SK-N-SH (cell line): ENCODE results near the gene MAP7D2. TPM values are rescaled to one million over a fixed set of nuclear protein-coding genes. Genes with fewer than 3 reads are reported as not detected.
A peak's percentile ranks its signal among the peaks of the same experiment; 100 is the strongest.

Experiments used
- CTCF ChIA-PET: fragments of 300-600, 350-600 bp; formaldehyde crosslinking; extraction: SDS; loops from one replicate; lab custom pipeline; 2021; lab: Yijun Ruan, JAX
- POLR2A ChIA-PET: fragments of 350-600 bp; sonication (Branson Sonifier 250); formaldehyde crosslinking; extraction: SDS; loops from one replicate; lab custom pipeline; 2020; ENCODE audit warnings: antibody characterized with exemption, inconsistent platforms; lab: Yijun Ruan, JAX
- DNase-seq: peaks from one replicate; pipeline ENCODE4 v3.0.0; 2012
- H2AFZ ChIP-seq: fragments of 200-600 bp; sonication (generic); 2 replicates; pipeline ENCODE4 v1.8.1; 2016; ENCODE audit warnings: antibody characterized with exemption, mild to moderate bottlenecking, low read depth
- H3F3A ChIP-seq: fragments of 200-600 bp; sonication (generic); replicated peaks from 2 replicates; pipeline ENCODE3; 2016; ENCODE audit warnings: antibody characterized with exemption, mild to moderate bottlenecking; ENCODE audit not compliant: insufficient read depth
- H3K27ac ChIP-seq, 2 experiments: fragments of 200-500 bp in 1 of 2; fragments of 200-600 bp in 1 of 2; sonication (Bioruptor generic) in 1 of 2; sonication (generic), shearing (Covaris generic) in 1 of 2; 2 replicates each; pipeline versions ENCODE4 v1.5.1 to v1.6.1; 2014 to 2016; ENCODE audit warnings: low read depth in 2 of 2, inconsistent platforms in 1 of 2, low read length in 1 of 2, mild to moderate bottlenecking in 1 of 2, mixed read lengths in 1 of 2
- H3K27me3 ChIP-seq: fragments of 200-600 bp; sonication (generic), shearing (Covaris generic); 2 replicates; pipeline ENCODE4 v1.6.1; 2016; ENCODE audit warnings: mixed run types; ENCODE audit not compliant: insufficient read depth
- H3K36me3 ChIP-seq, 2 experiments: fragments of 200-500 bp in 1 of 2; fragments of 200-600 bp in 1 of 2; sonication (Bioruptor generic) in 1 of 2; sonication (generic) in 1 of 2; replicated peaks in 1 of 2; 2 replicates each; pipeline versions ENCODE3 to v1.5.1; 2014 to 2016; ENCODE audit warnings: low read length in 1 of 2, mild to moderate bottlenecking in 1 of 2; ENCODE audit not compliant: insufficient read depth in 2 of 2, control insufficient read depth in 1 of 2
- H3K4me1 ChIP-seq, 2 experiments: fragments of 200-500 bp in 1 of 2; fragments of 200-600 bp in 1 of 2; sonication (Bioruptor generic) in 1 of 2; sonication (generic), shearing (Covaris generic) in 1 of 2; 2 replicates each; pipeline versions ENCODE4 v1.5.1 to v1.6.1; 2014 to 2016; ENCODE audit warnings: low read depth in 1 of 2, low read length in 1 of 2, mixed run types in 1 of 2; ENCODE audit not compliant: insufficient read depth in 2 of 2, control insufficient read depth in 1 of 2
- H3K4me2 ChIP-seq: fragments of 200-600 bp; sonication (generic), shearing (Covaris generic); 2 replicates; pipeline ENCODE4 v1.6.1; 2017; ENCODE audit warnings: mixed run types
- H3K4me3 ChIP-seq, 2 experiments: fragments of 200-500 bp in 1 of 2; fragments of 200-600 bp in 1 of 2; sonication (Bioruptor generic) in 1 of 2; sonication (generic), shearing (Covaris generic) in 1 of 2; 2 replicates each; pipeline versions ENCODE4 v1.5.1 to v1.8.1; 2014 to 2016; ENCODE audit warnings: low read depth in 2 of 2, inconsistent platforms in 1 of 2, low read length in 1 of 2, mild to moderate bottlenecking in 1 of 2, mixed read lengths in 1 of 2, moderate library complexity in 1 of 2
- H3K79me2 ChIP-seq: fragments of 200-600 bp; sonication (generic); 2 replicates; pipeline ENCODE4 v1.8.1; 2017; ENCODE audit warnings: mild to moderate bottlenecking; ENCODE audit not compliant: insufficient read depth
- H3K9ac ChIP-seq: fragments of 200-600 bp; sonication (generic); 2 replicates; pipeline ENCODE4 v1.6.1; 2017; ENCODE audit warnings: mixed run types
- H3K9me2 ChIP-seq: fragments of 200-600 bp; sonication (generic); 2 replicates; pipeline ENCODE4 v1.6.1; 2017; ENCODE audit warnings: mixed run types
- H3K9me3 ChIP-seq: fragments of 200-600 bp; sonication (generic); 2 replicates; pipeline ENCODE4 v1.6.1; 2017; ENCODE audit warnings: mixed run types, mild to moderate bottlenecking, moderate library complexity
- H4K20me1 ChIP-seq: fragments of 200-600 bp; sonication (generic); 2 replicates; pipeline ENCODE4 v1.6.1; 2017; ENCODE audit warnings: mild to moderate bottlenecking, mixed run types; ENCODE audit not compliant: insufficient read depth
- CHD2 ChIP-seq: fragments of 150-350 bp; IDR thresholded peaks from 2 replicates; pipeline ENCODE4 v1.6.1; 2018; ENCODE audit warnings: low read length; ENCODE audit not compliant: partially characterized antibody
- FOSL2 ChIP-seq: IDR thresholded peaks from 2 replicates; pipeline ENCODE4 v1.4.0; 2012; ENCODE audit warnings: low read depth, mild to moderate bottlenecking, moderate library complexity, borderline replicate concordance
- IRF3 ChIP-seq: fragments of 150-350 bp; IDR thresholded peaks from 2 replicates; pipeline ENCODE4 v1.6.1; 2016; ENCODE audit warnings: mild to moderate bottlenecking, low read depth, low read length
- JUND ChIP-seq: IDR thresholded peaks from 2 replicates; pipeline ENCODE4 v1.4.0; 2012
- MEF2A ChIP-seq: IDR thresholded peaks from 2 replicates; pipeline ENCODE4 v1.4.0; 2012; ENCODE audit warnings: low read depth, borderline replicate concordance
- PBX3 ChIP-seq: IDR thresholded peaks from 2 replicates; pipeline ENCODE4; 2012
- SIN3A ChIP-seq: IDR thresholded peaks from 2 replicates; pipeline ENCODE4 v1.6.1; 2012; ENCODE audit warnings: low read depth, mild to moderate bottlenecking, low read length, moderate library complexity, borderline replicate concordance
- TEAD4 ChIP-seq: IDR thresholded peaks from 2 replicates; pipeline ENCODE4 v1.4.0; 2012; ENCODE audit warnings: mild to moderate bottlenecking, borderline replicate concordance; ENCODE audit not compliant: insufficient read depth
- USF1 ChIP-seq: IDR thresholded peaks from 2 replicates; pipeline ENCODE4 v1.4.0; 2012; ENCODE audit warnings: low read depth, borderline replicate concordance
- WGBS: methylation state at CpG from one replicate; pipeline ENCODE4 v1.1.6; 2017; ENCODE audit warnings: low lambda C conversion rate; 5-methylcytosine and 5-hydroxymethylcytosine counted together
- polyA plus RNA-seq, 3 experiments: library from polyadenylated mRNA; depleted of rRNA; stranded (reverse); fragments of >200 nt; gene quantifications; 2 replicates each; pipeline ENCODE4 v1.2.3, GENCODE V29; 2012

The MAP7D2 gene
- polyA plus RNA-seq, 1 of the 3 experiments (the other 2 are of a cell fraction), result 2.7 TPM

GRCh38 chrX:20026278-20026677, 90.4 kb downstream of the MAP7D2 start:
- POLR2A ChIA-PET, result no interaction called here
- no peak overlapping the region for H3K9ac ChIP-seq
- CTCF ChIA-PET, result no interaction called here
- H3K9me3 ChIP-seq, result no peaks in the 10 kb centered on the region
- H4K20me1 ChIP-seq, result no peaks in the 10 kb centered on the region
- H2AFZ ChIP-seq, result 0 out of 2 replicates have a peak overlapping the region, but pooled peaks have one; percentile 3
- no peaks in the 10 kb centered on the region for H3K9me2 ChIP-seq
- H3K4me1 ChIP-seq, result no peaks in the 10 kb centered on the region
- peaks cover 6% of the 10 kb centered on the region for H3K27me3 ChIP-seq
- H3K79me2 ChIP-seq, result no peaks in the 10 kb centered on the region
- peak; percentile 4; the same call in 1 of the 2 replicates for TF ChIP-seq FOSL2
- TF ChIP-seq SIN3A, result no peak
- TF ChIP-seq PBX3, result peak; percentile 35; the same call in 1 of the 2 replicates
- TF ChIP-seq JUND, result 0 out of 2 replicates have a peak, but pooled peaks have one; percentile 19
- TF ChIP-seq TEAD4, result no peak
- no peaks in the 10 kb centered on the region for H3F3A ChIP-seq
- WGBS, result 16% methylated on average over 2 of the region's 2 CpGs
- DNase-seq, result no peak
- no peak overlapping the region for H3K4me3 ChIP-seq
- H3K4me2 ChIP-seq, result 0 out of 2 replicates have a peak overlapping the region, but pooled peaks have one; percentile 49
- no peak overlapping the region for H3K27ac ChIP-seq
- H3K36me3 ChIP-seq, result no peaks in the 10 kb centered on the region

- H3K79me2 ChIP-seq, result no peaks in the 10 kb centered on the region
- no peak overlapping the region for H3K4me2 ChIP-seq
- no peaks in the 10 kb centered on the region; the same call in 1 of the 2 replicates for H3K27me3 ChIP-seq
- H3K9ac ChIP-seq, result no peak overlapping the region
- ChIA-PET POLR2A (no interaction called here), CTCF (interaction anchor here (0.7 to 1.2 kb wide), 3 partner anchors 20 to 484 kb away, joined by 3 to 4 read pairs (median 3); no protein-coding TSS in a partner anchor)
- no peaks in the 10 kb centered on the region for H3K36me3 ChIP-seq
- no peak overlapping the region for H3K27ac ChIP-seq
- no peak overlapping the region for H2AFZ ChIP-seq
- H3F3A ChIP-seq, result peaks cover 5% of the 10 kb centered on the region
- H4K20me1 ChIP-seq, result no peaks in the 10 kb centered on the region
- no peaks in the 10 kb centered on the region for H3K9me3 ChIP-seq
- H3K4me3 ChIP-seq, result no peak overlapping the region
- DNase-seq, result no peak
- WGBS, result 50% methylated on average over 6 of the region's 6 CpGs
- no peak for TF ChIP-seq CHD2
- no peak for TF ChIP-seq IRF3
- TF ChIP-seq MEF2A, result no peak
- no peak for TF ChIP-seq USF1
- TF ChIP-seq, all 33 proteins: peak for 0
- H3K9me2 ChIP-seq, result no peaks in the 10 kb centered on the region
- H3K4me1 ChIP-seq, result no peaks in the 10 kb centered on the region
Measured at GRCh38 chrX:20019672-20020365, 96.9 kb downstream of the MAP7D2 start.
